Measurements from ENCODE around the gene P2RY6.

DNA sequence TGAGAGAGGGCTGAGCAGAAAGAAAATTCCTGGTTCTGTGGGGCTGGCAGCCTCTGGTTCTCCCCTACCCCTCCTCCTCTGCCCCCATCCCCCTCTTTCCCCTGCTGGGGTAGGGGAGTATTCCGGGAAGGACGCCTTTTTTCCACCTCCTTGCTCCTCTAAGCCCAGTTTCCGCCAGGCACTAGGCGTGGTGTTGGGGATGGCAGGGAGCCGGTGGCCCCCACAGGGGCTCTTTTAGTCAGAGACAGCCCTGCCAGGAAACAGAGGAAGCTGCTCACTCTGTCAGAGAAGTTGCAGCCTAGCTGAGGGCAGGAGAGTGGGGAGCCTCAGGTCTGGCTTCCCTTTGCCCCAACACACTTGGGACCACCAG is 20.4 kb downstream of the P2RY6 start:
- TF ChIP-seq POLR2A (IDR thresholded peaks at IDR 0.05; ENCODE audit: extremely low read depth, insufficient read length) = no peak
- TF ChIP-seq CTCF (IDR thresholded peaks at IDR 0.05; ENCODE audit: low read depth, low read length) = no peak
